ENCODE results near the gene VAMP8. TPM values are rescaled to one million over a fixed set of nuclear protein-coding genes. Genes with fewer than 3 reads are reported as not detected.

VAMP8 gene
- total RNA-seq, 1 donor from 2014 or later, result 2.1 TPM

DNA sequence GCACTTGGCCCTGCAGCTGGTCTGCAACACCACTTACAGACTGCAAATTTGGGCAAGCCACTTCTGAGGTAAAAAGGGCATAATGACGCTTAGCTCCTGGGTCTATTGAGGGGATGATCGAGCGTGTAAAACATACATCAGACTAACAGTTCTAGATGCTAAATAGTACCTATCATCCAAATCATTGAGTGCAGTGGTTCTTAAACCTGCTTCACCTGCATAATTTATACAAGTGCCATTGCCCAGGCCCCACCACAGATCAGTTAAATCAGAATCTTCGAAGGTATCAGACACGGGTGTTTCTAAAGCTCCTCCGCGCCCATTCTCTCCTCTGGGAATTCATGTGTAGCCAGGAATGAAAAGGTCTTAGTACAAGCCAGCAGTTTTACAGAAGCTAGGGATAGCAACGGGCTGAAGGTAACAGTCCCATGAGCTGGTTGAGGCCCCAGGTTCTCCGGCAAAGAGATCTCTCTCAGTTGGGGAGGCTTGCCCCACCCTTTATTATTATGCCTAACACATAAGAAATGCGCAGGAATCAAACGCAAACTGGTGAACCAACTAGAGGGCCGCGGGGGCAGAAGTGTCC lies 17.4 kb downstream of the VAMP8 start:
- Mint-ChIP-seq H3K9me3 (ENCODE audit: low read depth) (no peaks in the 10 kb centered on the region), H3K4me1 (ENCODE audit: low read depth) (peaks cover 43% of the 10 kb centered on the region), H3K27ac (ENCODE audit: unreplicated experiment) (peak overlapping the region; percentile 97), H3K4me3 (ENCODE audit: unreplicated experiment) (peak overlapping the region; percentile 98), H3K27me3 (ENCODE audit: low read depth) (no peaks in the 10 kb centered on the region), H3K36me3 (ENCODE audit: low read depth) (no peaks in the 10 kb centered on the region)
- TF ChIP-seq, protein P1, sequence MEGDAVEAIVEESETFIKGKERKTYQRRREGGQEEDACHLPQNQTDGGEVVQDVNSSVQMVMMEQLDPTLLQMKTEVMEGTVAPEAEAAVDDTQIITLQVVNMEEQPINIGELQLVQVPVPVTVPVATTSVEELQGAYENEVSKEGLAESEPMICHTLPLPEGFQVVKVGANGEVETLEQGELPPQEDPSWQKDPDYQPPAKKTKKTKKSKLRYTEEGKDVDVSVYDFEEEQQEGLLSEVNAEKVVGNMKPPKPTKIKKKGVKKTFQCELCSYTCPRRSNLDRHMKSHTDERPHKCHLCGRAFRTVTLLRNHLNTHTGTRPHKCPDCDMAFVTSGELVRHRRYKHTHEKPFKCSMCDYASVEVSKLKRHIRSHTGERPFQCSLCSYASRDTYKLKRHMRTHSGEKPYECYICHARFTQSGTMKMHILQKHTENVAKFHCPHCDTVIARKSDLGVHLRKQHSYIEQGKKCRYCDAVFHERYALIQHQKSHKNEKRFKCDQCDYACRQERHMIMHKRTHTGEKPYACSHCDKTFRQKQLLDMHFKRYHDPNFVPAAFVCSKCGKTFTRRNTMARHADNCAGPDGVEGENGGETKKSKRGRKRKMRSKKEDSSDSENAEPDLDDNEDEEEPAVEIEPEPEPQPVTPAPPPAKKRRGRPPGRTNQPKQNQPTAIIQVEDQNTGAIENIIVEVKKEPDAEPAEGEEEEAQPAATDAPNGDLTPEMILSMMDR (IDR thresholded peaks at IDR 0.05), result no peak
- DNase-seq (ENCODE audit: low spot score), result no peak

DNA sequence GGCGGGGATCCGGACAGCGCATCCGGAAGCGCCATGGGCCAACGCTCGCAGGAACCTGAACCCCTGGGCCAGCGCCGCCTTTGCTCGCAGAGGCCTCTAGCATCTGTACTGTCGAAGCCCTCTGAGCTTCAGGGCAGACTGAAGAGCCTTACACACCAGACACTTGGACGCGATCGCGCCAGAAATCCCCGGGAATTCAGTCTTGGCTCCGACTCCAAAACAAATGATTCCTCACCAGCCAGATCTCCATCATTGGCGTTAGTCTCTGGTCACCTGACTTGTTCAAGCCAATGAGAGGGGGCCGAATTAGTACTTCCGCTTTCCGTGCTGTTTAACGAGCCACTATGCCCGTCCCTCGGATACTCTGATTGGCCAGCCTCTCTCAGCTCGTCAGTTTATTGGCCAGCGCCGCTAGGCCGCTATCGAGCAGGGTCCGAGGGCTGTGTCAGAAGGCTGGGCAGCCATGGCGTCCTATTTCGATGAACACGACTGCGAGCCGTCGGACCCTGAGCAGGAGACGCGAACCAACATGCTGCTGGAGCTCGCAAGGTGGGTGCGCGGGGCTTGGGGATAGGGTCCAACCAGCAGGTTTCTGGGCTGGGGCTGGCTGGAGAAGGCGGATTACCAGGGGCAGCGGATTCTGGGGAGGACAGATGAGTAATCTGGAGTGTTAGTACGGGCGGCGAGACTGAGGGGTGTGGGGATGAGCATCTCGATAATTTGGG lies 18.1 kb downstream of the VAMP8 start, which contains the start of gene RNF181:
Gene RNF181 (plus strand): TSS at position 445 of the 725 bp plus-strand sequence. CDS start 19 bp downstream, at position 464.
- peak within 1 kb of the TSS; percentile 98 for H3K27ac Mint-ChIP-seq (ENCODE audit: unreplicated experiment)
- peak within 1 kb of the TSS; percentile 98 for H3K4me3 Mint-ChIP-seq (ENCODE audit: unreplicated experiment)
- TF ChIP-seq, protein P1 (IDR thresholded peaks at IDR 0.05), result no peak
- H3K4me1 Mint-ChIP-seq (ENCODE audit: low read depth), result peaks cover 37% of the 10 kb centered on the region
- no peaks in the 10 kb centered on the region for H3K36me3 Mint-ChIP-seq (ENCODE audit: low read depth)
- DNase-seq (ENCODE audit: low spot score), result peak; percentile 96
- no peaks in the 10 kb centered on the region for H3K27me3 Mint-ChIP-seq (ENCODE audit: low read depth)
- no peaks in the 10 kb centered on the region for H3K9me3 Mint-ChIP-seq (ENCODE audit: low read depth)

DNA sequence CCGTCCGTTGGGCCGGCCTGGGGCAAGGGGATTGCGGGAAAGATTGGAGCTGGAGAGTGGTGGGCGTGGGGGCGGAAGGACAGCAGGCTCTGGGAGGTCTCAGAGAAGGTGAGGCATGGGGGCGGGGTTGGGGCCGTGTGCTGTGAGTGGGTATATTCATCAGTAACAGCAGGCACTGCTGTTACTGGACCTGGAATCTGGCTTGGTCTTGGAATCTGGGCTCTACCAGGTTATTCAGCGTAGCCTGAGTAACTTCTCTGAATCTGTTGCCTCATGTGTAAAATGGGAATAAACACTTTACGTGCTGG lies 18.6 kb downstream of the VAMP8 start:
- no peaks in the 10 kb centered on the region for H3K27me3 Mint-ChIP-seq (ENCODE audit: low read depth)
- H3K27ac Mint-ChIP-seq (ENCODE audit: unreplicated experiment), result peak overlapping the region; percentile 98
- H3K4me3 Mint-ChIP-seq (ENCODE audit: unreplicated experiment), result peak overlapping the region; percentile 98
- TF ChIP-seq, protein P1 (IDR thresholded peaks at IDR 0.05), result no peak
- H3K4me1 Mint-ChIP-seq (ENCODE audit: low read depth), result peaks cover 33% of the 10 kb centered on the region
- H3K9me3 Mint-ChIP-seq (ENCODE audit: low read depth), result no peaks in the 10 kb centered on the region
- no peak for DNase-seq (ENCODE audit: low spot score)
- no peaks in the 10 kb centered on the region for H3K36me3 Mint-ChIP-seq (ENCODE audit: low read depth)

DNA sequence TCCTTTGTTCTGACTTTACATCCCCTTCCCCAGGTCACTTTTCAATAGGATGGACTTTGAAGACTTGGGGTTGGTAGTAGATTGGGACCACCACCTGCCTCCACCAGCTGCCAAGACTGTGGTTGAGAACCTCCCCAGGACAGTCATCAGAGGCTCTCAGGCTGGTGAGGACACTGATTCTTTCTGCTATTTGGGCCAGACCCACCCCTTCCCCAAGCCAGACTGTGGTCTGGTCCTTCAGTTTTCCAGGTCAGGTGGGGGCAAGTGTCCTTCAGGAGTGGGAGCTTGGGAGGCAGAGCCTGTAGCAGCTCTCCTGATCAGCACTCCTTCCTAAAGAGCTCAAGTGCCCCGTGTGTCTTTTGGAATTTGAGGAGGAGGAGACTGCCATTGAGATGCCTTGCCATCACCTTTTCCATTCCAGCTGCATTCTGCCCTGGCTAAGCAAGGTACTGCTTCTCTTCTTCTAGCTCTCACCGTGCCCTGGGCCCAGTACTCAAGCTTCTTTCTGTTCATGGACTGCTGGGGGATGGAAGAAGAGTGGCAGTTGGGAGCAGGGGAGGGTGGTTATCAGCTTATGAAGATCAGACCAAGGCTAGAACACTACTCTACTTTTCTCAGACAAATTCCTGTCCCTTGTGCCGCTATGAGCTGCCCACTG lies 19.2 kb downstream of the VAMP8 start:
- H3K27ac Mint-ChIP-seq (ENCODE audit: unreplicated experiment), result peak overlapping the region; percentile 98
- H3K4me1 Mint-ChIP-seq (ENCODE audit: low read depth), result peaks cover 34% of the 10 kb centered on the region
- H3K4me3 Mint-ChIP-seq (ENCODE audit: unreplicated experiment), result peak overlapping the region; percentile 98
- TF ChIP-seq, protein P1 (IDR thresholded peaks at IDR 0.05), result no peak
- H3K36me3 Mint-ChIP-seq (ENCODE audit: low read depth), result no peaks in the 10 kb centered on the region
- no peak for DNase-seq (ENCODE audit: low spot score)
- H3K9me3 Mint-ChIP-seq (ENCODE audit: low read depth), result no peaks in the 10 kb centered on the region
- H3K27me3 Mint-ChIP-seq (ENCODE audit: low read depth), result no peaks in the 10 kb centered on the region

DNA sequence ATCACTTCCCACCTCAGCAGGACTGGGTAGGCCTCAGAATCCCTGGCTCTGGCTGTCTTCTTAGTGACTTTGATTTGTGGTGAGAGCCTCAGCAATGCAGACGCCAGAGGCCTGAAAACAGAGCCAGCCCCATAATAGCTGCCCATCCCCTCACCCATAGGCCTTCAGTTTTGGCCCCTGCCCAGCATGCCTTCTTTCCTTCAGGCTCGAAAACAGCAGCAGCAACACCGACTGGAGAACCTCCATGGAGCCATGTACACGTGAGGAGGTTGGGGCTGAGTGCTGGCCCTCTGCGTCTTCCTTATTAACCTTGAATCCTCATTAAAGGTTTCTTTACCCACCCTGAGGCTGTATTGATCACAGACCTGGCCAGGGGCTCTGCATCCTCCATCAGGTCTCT lies 19.9 kb downstream of the VAMP8 start:
- Mint-ChIP-seq H3K27me3 (ENCODE audit: low read depth) (no peaks in the 10 kb centered on the region), H3K4me3 (ENCODE audit: unreplicated experiment) (peak overlapping the region; percentile 98)

More for the DNA sequence above, 19.9 kb downstream of the VAMP8 start:
- DNase-seq (ENCODE audit: low spot score), result no peak
- Mint-ChIP-seq H3K36me3 (ENCODE audit: low read depth) (no peaks in the 10 kb centered on the region), H3K4me1 (ENCODE audit: low read depth) (peaks cover 39% of the 10 kb centered on the region), H3K27ac (ENCODE audit: unreplicated experiment) (no peak overlapping the region), H3K9me3 (ENCODE audit: low read depth) (no peaks in the 10 kb centered on the region)
- TF ChIP-seq, protein P1 (IDR thresholded peaks at IDR 0.05), result no peak

Data from chondrocyte (in vitro differentiated cells).